GM18502 (cell line): ENCODE data around the gene GRAMD1A.
"Not testable (repeated sequence)": the region's sequence is repeated elsewhere in the genome, so short reads cannot be mapped to it uniquely, and the experiment has no call there.

ENCODE experiments used
- ATAC-seq: cut with Tn5 transposase; IDR thresholded peaks from one replicate; pipeline ENCODE4 v1.9.1; 2021; ENCODE audit warnings: mild to moderate bottlenecking; ENCODE audit not compliant: unreplicated experiment, poor library complexity

The GRAMD1A gene

GRCh38 chr19:34999498-35000337 lies at the start of gene GRAMD1A:
Gene GRAMD1A, plus strand, starts transcription at chr19:35000323. Its CDS starts 156 bp downstream, at chr19:35000479.
- ATAC-seq: peak; percentile 59

DNA sequence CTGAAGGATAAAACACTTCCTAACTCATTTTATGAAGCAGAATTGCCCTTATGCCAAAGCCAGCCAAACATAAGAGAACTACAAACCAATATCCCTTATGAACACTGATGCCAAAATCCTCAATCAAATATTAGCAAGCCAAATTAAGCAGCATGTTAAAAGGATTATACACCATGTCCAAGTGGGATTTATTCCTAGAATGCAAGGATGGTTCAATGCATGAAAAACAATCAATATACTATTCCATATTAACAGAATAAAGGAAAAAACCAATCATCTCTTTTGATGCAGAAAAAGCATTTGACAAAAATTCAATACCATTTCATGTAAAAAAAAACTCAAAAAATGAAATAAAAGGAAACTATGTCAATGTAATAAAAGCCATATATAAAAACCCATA lies 47.0 kb upstream of the GRAMD1A start:
- ATAC-seq: no peak

DNA sequence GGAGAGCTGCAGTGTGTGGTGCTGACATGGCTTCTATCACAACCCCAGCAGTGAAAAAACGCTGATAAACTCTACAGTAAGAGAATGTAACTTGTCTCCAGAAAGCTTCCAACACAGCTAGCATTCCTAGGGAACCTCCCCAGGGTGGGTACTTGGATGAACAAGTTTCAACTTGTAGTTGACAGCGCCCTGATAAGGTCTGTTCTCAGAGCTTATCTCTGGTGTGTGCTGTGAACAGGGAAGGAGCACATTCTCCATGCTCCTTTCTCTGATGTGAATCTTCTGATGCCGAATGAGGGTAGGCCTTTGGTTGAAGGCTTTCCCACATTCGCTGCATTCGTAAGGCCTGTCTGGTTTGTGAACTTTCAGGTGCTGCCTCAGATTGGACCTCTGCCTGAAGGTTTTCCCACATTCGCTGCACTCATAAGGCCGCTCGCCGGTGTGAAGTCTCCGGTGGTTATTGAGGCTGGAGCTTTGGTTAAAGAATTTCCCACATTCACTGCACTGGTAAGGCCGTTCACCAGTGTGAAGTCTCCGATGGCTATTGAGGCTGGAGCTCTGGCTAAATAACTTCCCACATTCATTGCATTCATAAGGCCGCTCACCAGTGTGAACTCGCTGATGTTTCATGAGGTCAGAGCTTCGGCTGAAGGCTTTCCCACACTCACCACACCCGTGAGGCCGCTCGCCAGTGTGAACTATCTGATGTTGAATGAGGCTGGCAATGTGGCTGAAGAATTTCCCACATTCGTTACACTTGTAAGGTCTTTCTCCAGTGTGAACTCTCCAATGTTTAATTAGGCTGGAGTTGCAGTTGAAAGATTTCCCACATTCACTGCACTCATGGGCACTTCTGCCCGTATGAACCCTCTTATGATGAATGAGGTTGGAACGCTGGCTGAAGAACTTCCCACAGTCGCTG lies 42.0 kb upstream of the GRAMD1A start:
- no peak for ATAC-seq

- ATAC-seq: no peak
These were observed 41.1 kb upstream of the GRAMD1A start for GRCh38 chr19:34959021-34959420.

GRCh38 chr19:34960103-34960805 lies 39.9 kb upstream of the GRAMD1A start:
- no peak for ATAC-seq

- no peak for ATAC-seq
These were observed 39.0 kb upstream of the GRAMD1A start for GRCh38 chr19:34960940-34961679.

GRCh38 chr19:34961775-34962686 lies 38.1 kb upstream of the GRAMD1A start:
- no peak for ATAC-seq

- ATAC-seq: no peak
These were observed 37.2 kb upstream of the GRAMD1A start for GRCh38 chr19:34962687-34963572.

DNA sequence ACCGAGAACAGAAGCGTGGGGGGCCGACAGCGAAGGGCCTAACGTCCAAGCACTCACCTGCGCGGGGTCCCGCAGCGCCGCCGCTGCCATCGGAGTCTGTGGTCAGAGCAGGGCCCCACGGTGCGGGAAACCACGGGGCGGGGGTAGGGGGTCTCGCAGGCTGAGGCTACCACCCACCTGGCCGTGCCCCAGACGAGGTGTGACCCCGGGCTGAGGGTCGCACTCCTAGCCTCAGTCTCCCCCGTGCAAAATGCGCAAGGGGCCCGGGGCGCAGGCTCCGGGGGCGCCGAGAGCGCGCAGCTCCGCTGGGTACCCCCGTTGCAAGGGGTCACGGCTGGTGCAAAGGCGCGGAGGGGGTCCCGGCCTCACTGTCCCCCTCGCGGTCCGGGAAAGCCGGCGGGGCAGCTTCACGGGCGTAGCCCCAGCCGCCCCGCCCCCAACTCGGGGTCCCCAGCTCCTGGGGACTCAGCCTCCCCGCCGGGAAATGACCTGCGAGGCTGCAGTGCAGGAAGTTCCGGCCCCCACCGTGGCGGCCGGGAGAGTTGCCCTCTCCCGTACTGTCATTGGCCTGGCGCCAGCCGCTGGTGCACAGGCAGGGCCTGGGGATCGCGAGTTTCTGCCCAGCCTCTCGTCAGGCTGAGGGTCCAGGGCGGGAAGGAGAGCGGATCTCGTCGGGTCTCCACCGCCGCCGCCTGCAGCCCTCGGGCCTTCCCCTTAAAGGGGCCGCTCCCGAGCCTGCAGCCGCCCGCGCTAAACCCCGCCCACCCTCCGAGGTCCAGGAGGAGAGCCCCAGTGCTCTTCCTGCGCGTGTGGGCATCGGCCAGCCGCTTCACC lies 36.3 kb upstream of the GRAMD1A start, which contains the start of gene ZNF792:
ZNF792 (minus strand) TSS at position 657 of the 834 bp plus-strand sequence; CDS start at position 90, 567 bp downstream.
- ATAC-seq: peak; percentile 82

DNA sequence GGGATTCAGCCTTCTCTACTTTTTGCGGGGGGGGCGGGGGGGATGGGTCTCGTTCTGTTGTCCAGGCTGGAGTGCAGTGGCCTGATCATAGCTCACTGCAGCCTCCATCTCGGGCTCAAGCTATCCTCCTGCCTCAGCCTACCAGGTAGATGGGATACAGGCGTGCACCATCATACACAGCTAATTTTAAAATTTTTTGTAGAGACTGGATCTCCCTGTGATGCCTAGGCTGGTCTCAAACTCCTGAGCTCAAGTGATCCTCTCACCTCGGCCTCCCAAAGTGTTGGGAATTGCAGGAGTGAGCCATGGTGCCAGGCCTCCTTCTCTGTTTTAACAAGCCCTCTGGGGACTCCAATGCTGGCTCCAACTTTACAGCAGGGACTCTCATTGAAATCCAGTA lies 35.5 kb upstream of the GRAMD1A start:
- no peak for ATAC-seq

GRCh38 chr19:34965505-34965904 lies 34.6 kb upstream of the GRAMD1A start:
- ATAC-seq: not testable (repeated sequence)

GRCh38 chr19:34967551-34967950 lies 32.6 kb upstream of the GRAMD1A start:
- no peak for ATAC-seq

DNA sequence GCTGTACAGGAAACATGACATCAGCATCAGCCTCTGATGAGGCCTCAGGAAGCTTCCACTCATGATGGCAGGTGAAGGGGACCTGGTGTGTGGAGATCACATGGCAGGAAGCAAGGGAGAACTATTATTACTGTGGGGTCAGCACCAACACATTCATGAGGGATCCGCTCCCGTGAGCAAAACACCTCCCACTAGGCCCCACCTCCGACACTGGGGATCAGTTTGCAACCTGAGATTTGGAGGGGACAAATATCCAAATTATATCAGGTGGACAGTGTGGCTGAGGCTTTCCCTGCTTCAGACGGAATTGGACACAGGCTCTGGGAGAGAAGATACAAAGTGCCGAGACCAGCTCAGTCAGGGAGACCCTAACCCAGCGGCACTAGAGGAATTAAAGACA lies 30.4 kb upstream of the GRAMD1A start:
- no peak for ATAC-seq

DNA sequence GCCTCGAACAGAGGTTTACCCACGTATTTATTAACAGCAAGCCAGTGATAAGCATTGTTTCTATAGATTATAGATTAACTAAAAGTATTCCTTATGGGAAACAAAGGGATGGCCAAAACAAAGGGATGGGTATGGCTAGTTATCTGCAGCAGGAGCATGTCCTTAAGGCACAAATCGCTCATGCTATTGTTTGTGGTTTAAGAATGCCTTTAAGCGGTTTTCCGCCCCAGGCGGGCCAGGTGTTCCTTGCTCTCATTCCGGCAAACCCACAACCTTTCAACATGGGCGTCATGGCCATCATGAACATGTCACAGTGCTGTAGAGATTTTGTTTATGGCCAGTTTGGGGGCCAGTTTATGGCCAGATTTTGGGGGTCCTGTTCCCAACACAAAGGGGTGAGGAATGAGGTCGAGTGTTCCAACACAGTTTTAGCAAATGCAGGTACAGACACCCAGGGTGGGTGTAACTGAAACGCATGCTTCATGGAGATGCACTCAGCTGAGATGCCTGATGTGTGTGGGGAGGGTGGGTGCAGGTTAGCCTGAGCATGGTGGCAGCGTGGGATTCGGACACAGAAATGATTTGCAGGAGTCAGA lies 29.8 kb upstream of the GRAMD1A start:
- not testable (repeated sequence) for ATAC-seq

DNA sequence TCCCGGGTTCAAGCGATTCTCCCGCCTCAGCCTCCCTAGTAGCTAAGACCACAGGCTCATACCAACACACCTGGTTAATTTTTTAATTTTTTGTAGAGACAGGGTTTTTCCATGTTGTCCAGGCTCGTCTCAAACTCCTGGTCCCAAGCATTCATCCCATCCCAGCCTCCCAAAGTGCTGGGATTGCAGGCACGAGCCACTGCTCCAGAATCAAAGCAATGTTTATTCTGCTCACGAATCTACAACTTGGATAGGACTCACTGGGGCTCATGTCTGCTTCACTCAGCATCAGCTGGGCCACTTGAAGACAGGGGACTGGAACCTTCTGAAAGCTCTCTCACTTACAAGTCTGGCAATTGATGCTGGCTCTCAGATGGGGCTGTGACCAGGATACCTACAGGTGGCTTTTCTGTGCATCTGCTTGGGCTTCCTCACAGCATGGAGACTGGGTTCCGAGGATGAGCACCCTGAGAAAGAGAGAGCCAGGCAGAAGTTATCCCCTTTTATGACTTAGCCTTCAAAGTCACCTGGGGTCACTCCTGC lies 27.9 kb upstream of the GRAMD1A start:
- ATAC-seq: no peak

DNA sequence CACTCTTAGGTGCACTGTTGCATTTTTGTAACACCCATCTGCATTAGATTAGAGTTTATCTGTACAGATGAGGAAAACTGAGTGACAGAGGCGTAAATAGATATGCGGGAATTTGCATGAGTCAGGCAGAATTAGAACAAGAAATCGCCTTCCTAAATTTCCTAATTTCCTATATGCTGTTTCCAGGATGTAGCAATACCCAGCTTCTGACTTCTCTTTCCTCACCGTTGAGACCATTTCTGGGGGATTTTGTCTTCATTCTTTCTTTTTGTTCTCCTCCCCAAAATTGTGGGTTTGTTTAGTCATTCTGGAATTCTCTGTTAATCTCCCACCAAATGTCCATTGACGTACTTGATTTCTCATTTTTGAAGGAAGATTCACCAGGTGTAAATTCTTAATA lies 25.5 kb upstream of the GRAMD1A start:
- no peak for ATAC-seq
